Measurements from ENCODE around the gene MLLT6.

DNA sequence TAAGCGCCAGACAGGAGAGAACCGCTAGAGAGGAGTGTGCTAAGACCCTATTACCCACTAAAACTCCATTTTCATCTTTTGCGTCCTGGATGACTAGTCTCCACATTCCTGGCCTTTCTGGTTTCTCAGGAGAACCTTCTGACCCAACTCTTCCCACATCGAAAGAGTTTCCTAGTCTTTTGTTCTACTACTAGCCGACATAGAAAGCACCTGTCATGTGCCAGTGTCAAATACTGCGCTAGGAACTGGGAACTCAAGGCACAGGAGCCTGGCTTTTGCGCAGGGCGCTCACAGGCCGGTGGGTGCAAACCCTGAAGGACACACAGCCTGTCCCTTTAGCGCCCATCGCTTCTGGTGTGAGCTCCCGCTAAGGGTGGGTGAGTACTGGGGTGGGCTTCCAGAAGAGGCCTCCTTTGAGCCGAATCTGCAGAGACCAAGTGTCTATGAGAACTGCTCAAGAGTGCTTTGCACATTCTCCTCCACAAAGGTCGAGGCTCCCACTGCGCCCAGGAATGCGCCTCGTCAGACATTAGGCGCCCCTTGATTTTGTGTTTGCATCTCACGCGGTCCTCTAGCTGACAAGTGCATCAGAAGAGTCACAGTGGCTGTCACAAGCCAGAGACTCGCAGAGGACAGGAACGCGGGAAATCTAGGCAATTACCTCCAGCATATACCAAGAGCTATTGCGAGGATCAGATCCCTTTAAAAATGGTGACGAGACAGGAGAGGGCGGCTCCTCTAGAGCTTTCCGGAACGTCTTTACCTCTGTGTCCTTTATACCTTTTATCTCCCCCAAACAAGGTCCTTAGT lies 45.4 kb downstream of the MLLT6 start:
- no peak for TF ChIP-seq CTCF (IDR thresholded peaks at IDR 0.05)
- TF ChIP-seq POLR2A (IDR thresholded peaks at IDR 0.05): no peak

Measured in lower leg skin (tissue), 3 donors.